Stimulated activated CD8-positive, alpha-beta memory T cell treated with anti-CD3 and anti-CD28 coated beads, Interleukin-15, amount 100 ng/mL, for 1 hour (primary cell): ENCODE data around the gene PRPF31.
A peak's percentile ranks its signal among the peaks of the same experiment; 100 is the strongest.
"Not testable (repeated sequence)": the region's sequence is repeated elsewhere in the genome, so short reads cannot be mapped to it uniquely, and the experiment has no call there.

ENCODE experiments used
- DNase-seq: peaks from one replicate; pipeline ENCODE4 v3.0.0-alpha.2; 2020; ENCODE audit warnings: low read depth

PRPF31 gene

DNA sequence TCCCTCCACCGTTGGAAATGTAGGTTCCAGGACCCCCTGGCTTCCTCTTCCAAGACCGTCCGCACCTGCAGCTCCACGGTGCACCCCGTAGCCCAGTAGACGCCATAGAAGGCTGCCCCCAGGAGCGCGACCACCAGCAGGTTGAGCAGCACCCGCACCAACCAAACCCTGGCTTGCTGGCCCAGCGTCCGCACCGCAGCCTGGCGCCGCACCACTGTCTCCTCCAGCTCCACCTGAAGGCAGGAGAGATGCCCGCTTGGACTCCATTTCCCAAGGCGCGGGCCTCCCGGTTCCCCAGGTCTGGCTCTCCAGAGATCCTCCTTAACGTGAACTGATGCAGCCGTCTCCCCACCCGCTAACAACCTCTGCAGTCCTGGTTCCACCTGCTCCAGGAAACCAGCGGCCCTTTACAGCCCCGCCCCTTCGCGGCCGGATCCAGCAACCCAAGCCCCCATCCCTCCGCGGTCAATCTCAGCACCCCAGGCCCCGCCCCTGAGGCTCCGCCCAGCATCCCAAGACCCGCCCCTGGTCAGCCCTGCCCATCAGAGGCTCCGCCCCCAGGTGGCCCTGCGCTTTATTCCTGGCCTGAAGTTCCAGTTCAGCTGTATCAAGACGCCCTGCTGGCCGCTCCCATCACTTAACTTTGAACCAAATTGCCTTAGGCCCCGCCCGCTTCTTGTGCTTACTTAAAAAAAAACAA lies 49.0 kb downstream of the PRPF31 start:
- DNase-seq, result no peak

DNA sequence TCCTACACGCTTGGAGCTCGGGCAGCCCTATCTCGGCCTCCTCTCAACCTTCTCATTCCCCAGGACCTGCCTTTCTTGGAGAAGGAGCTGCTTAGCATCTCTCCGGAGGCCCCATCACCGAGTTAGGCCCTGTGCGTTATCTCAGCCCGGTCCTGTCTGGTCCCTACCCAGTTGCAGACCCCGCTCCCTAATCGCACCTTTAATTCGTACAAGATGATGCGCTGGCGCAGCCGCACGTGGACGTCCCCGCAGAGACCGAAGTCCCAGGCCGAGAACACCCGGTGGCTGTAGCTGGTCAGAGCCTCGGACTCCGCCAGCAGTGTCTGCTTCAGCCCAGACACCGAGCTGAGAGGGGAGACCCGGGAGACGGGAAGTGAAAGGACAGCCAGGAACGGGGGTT lies 49.7 kb downstream of the PRPF31 start:
- no peak for DNase-seq

DNA sequence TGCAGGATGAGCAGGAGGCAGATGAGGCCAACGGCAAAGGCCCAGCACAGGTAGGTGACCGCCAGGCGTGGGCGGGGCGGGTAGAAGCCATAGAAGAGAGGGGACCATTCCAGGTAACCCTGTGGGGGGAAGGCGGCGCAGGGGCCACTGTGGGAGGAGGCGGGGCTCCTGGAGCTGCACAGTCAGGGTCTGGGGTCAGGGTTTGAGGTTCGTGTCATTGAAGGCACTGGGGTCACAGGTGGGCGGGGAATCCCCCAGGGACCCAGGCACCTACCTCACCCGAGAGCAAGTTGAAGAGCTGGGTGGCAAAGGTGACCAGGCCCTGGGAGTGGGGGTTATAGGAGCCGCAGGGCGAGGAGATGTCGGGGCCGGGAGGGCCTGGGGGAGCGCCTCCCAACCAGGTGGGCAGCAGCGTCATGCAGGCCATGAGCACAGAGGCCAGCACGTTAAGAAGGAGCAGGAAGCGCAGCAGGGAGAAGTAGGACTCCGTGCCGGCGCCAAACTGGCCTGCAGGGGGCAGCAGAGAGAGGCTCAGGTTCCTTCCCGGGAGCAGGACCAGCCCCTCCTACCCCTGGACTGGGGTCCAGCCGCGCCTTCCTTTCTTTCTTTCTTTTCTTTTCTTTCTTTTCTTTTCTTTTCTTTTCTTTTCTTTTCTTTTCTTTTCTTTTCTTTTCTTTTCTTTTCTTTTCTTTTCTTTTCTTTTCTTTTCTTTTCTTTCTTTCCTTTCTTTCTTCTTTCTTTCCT lies 52.8 kb downstream of the PRPF31 start:
- peak; percentile 92 for DNase-seq

DNA sequence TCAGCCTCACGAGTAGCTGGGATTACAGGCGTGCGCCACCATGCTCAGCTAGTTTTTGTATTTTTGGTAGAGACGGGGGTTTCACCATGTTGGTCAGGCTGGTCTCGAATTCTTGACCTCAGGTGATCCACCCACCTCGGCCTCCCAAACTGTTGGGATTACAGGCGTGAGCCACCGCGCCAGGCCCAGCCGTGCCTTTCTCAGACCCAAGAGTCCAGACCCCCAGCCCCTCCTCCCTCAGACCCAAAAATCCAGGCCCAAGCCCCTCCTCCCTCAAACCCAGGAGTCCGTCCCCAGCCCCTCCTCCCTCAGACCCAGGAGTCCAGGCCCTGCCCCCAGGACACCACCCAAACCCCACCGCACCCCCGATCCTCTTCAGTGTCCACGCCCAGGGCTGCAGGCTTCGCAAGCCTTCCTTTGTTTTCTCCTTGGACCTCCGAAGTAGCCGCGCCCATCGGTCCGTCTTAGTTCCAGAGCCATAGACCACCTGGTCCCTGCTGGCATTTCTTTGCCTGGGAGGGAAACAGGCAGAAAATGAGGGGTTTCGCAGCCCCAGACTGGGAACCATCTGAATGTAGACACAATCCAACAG lies 53.7 kb downstream of the PRPF31 start:
- DNase-seq, result no peak

DNA sequence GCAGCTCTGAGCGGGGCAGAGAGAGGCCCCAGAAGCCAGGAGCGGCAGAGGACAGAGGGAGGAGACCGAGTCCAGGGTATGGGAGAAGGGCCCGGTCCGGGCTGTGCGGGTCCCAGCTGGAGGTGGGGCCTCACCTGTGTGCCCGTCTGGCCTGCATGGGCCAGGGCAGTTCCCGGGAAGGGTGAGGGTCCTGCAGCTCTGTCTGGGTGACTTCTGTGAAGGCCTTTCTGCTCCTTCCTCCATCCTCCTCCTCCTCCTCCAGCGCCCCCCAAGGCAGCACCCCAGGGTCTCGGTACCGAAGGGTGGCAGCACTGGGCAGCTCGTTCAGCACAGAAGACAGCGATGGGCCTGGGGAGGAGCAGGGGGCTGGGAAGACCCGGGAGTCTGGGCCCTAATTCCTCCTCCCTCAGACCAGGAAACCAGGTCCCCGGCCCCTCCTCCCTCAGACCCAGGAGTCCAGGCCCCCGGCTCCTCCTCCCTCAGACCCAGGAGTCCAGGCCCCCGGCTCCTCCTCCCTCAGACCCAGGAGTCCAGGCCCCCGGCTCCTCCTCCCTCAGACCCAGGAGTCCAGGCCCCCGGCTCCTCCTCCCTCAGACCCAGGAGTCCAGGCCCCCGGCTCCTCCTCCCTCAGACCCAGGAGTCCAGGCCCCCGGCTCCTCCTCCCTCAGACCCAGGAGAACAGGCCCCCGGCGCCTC lies 56.3 kb downstream of the PRPF31 start:
- DNase-seq, result not testable (repeated sequence)

DNA sequence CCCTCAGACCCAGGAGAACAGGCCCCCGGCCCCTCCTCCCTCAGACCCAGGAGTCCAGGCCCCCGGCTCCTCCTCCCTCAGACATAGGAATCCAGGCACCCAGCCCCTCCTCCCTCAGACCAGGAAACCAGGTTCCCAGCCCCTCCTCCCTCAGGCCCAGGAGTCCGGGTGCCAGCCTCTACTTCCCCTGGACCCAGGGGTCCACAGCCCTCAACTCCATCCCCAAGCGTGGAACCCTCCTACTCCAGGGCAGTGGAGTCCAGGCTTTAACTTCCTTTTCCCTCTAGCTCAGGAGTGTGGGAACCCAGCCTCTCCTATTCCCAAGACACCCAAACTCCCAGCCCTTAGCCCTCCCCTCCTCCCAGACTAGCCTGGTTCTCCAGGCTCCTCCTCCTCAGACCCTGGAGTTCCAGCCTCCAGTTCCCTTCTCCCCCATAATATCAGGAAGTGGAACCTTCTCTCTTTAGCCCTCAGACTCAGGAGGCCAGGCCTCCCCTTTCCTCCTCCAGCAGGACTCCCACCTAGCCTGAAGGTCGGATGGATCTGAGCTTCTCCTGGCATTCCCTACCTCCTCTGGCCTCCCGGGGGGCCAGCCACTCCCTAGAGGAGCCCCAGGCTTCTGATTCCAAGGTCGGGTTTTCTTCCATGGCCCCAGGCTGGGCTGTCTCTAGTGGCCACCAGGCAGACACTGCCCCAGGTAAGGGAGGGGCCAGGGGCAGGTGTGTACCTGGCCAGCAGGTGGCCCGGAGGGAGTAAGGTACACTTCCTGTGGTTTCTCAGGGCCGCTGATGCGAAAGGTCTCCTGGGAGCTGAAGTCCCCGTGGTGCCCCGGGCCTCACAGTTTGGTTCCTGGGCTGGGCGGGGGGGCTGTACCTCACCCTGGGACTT lies 57.2 kb downstream of the PRPF31 start, which contains the start of gene TMC4:
Gene TMC4 (minus strand): TSS at position 690 of the 888 bp plus-strand sequence. CDS start 43 bp downstream, at position 647.
- no peak for DNase-seq

DNA sequence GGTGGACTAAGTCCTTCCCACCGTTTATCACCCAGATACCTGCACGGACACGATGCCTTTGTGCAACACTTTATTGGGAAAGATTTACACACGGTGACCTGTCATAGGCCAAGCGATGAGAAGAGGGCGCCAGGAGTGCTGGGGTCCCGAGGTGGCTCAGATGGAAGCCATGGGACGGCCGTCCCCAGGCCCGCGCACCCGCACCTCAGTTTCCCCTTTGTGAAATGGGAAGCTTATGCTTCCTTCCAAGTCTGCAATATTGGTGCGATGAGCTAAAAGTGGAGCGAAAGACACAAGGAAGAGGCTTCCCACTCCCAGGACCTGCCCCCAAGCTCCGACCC lies 57.8 kb downstream of the PRPF31 start:
- no peak for DNase-seq

DNA sequence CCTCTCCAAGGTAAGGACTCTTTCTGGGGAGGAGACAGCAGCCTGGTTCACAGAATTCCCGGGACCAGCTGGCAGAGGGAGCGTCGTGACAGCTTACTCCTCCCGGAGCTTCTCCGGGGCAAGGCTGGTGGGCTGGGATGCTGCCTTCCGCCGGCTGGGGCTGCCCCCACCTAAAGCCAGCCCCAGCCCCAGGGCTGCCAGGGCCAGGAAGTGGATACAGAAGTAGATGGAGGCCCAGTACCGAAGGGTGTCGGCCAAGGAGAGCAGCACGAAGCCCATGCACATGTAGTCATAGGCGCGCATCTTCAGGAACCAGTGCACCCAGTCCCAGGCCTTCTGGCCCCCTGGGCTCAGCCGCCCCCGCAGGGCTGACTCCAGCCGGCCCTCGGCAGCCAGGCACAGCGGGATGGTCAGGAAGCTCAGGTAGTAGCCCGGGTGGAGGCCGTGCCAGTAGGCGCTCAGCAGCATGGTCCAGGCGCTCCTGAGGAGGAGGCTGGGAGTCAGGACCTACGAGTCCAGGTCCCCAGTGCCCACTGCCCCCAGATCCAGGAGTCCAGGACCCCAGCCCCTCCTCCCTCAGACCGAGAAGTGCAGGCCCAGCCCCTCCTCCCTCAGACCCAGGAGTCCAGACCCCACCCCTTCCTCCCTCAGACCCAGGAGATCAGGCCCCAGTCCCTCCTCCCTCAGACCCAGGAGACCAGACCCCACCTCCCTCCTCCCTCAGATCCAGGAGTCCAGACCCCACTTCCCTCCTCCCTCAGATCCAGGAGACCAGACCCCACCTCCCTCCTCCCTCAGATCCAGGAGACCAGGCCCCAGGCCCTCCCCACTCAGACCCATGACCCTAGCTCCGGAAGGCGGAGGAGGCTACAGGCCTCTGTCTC lies 58.6 kb downstream of the PRPF31 start:
- no peak for DNase-seq

DNA sequence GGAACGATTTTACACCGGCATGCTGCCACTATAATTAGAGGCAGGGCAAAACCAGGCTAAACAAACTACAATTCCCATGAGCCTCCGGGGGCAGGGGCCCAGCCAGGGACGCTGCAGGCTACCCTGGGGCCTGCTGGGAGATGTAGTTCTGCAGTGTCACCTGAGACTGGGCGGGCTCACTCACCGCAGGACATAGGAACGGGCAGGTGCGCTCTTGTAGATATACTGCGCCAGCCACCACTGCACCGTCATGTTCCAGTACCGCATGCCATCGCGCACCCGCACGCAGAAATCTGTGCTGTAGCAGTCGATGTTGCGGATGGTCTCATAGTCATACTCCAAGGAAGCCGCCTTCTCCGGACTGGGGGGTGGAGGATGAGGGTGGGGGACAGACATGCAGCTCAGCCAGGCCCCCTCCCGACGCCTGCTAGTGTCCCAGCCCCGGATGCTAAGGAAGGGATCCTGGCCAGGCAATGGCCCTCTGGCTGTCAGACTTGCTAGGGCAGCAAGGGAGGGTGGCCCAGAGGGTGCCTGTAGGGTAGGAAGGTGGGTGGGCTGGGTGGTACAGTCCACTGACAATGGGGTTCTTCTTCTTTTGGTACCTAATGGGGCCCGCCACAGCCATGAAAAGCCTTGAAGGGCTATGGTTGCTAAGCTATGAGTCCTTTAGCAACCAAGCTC lies 63.2 kb downstream of the PRPF31 start:
- no peak for DNase-seq

DNA sequence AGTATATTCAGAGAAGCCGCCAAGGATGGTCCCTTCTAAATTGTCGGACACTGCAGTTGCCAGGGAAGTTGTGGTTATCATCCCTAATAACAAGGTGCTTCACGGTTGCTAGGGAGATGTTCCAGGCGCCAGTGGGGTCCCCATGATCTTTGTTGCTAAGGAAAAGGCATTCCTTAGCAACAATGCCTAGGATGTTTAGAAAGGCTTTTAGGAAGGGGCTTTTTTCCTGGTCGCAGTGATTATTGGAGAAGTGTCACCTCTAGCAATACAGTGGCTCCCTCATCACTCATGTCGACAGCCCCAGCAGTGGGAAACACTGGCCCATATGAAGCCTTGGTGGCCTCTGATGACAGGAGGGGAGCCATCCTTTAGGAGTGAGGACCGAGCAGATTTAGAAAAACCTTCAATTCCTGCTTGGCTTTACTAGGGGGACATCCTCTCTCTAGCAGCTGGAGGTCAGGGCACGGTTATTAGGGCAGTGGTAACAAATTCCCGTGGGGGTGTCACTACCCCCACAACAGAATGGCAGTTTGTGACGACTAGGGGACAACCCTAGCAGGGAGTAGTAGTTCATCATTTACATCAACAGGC lies 63.8 kb downstream of the PRPF31 start:
- no peak for DNase-seq

DNA sequence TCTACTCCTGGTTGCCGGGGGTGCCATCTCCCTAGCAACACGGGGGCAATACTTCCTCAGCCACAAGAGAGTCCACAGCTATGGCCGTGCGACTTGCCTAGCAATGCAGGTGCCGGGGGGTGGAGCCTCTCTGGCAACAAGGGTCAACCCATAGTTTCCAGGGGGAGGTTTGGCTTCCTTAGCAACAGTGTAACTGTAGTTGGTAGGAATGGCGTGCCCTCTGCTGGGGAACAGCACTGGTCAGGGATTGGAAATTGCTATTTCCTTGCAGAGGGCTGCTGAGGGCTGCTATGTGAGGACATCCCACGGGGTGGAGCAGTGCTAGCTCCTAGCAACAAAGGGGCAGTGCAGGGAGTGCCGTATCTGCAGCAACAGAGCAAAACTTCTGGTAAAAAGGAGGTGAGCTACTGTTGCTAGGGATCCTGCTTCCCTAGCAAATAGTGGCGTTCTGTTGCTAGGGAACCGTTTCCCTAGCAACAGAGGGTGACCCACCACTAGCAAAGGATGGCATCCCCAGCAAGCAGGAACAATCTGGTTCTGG lies 64.4 kb downstream of the PRPF31 start:
- no peak for DNase-seq

DNA sequence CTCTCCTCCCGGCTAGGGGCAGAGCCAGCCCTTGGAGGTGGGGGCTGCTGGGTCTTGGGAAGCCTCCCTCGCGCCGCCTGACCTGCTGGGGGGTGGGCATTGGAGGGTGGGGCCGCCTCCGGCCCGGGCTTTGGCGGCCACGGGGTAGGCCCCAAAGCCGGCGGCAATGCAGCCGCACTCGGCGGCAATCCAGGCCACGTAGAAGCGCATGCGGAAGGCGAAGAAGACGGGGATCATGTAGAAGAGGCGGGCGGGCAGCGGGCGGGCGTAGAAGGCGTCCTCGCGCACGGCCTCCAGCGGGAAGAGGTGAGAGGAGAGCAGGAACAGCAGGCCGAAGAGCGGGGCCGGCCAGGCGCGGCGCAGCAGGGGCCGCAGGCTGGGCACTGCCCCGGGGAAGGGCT lies 65.1 kb downstream of the PRPF31 start:
- DNase-seq, result no peak
